Keratinocyte (primary cell): Measurements from ENCODE around the gene PLCL1.

Experiments used
- EZH2 ChIP-seq: IDR thresholded peaks from one replicate; pipeline ENCODE4 v1.6.1; 2012; ENCODE audit warnings: inconsistent platforms, mild to moderate bottlenecking, low read length, moderate library complexity
- TF ChIP-seq, protein P1 (sequence below), 3 experiments: IDR thresholded peaks in 1 of 3; conservative IDR thresholded peaks in 1 of 3; optimal IDR thresholded peaks in 1 of 3; 2 replicates in 2 of 3; 3 replicates in 1 of 3; pipeline versions ENCODE3 to v1.5.1; 2011; ENCODE audit warnings: low read length in 3 of 3, mild to moderate bottlenecking in 3 of 3, moderate library complexity in 2 of 3, control low read depth in 1 of 3, inconsistent platforms in 1 of 3; ENCODE audit not compliant: insufficient read depth in 2 of 3; ENCODE audit errors: extremely low read depth in 1 of 3

GRCh38 chr2:197943731-197944130, 139.3 kb downstream of the PLCL1 start:
- TF ChIP-seq, protein P1, sequence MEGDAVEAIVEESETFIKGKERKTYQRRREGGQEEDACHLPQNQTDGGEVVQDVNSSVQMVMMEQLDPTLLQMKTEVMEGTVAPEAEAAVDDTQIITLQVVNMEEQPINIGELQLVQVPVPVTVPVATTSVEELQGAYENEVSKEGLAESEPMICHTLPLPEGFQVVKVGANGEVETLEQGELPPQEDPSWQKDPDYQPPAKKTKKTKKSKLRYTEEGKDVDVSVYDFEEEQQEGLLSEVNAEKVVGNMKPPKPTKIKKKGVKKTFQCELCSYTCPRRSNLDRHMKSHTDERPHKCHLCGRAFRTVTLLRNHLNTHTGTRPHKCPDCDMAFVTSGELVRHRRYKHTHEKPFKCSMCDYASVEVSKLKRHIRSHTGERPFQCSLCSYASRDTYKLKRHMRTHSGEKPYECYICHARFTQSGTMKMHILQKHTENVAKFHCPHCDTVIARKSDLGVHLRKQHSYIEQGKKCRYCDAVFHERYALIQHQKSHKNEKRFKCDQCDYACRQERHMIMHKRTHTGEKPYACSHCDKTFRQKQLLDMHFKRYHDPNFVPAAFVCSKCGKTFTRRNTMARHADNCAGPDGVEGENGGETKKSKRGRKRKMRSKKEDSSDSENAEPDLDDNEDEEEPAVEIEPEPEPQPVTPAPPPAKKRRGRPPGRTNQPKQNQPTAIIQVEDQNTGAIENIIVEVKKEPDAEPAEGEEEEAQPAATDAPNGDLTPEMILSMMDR (optimal IDR thresholded peaks at IDR 0.05 in 1 of 3, IDR thresholded peaks at IDR 0.05 in 1 of 3, conservative IDR thresholded peaks at IDR 0.05 in 1 of 3; ENCODE audit: extremely low read depth in 1 of 3, insufficient read depth in 2 of 3, low read length in 3 of 3): no peak
- TF ChIP-seq EZH2: no peak
